ENCODE results near the gene KAZN.
"Not testable (repeated sequence)": the region's sequence is repeated elsewhere in the genome, so short reads cannot be mapped to it uniquely, and the experiment has no call there.

The KAZN gene

GRCh38 chr1:15132965-15133364, 534.5 kb downstream of the KAZN start:
- H3K4me3 ChIP-seq (ENCODE audit: low read depth, low read length), result no peak overlapping the region
- DNase-seq (ENCODE audit: low read depth), result no peak
- no peak for TF ChIP-seq CTCF (IDR thresholded peaks at IDR 0.05; ENCODE audit: insufficient read depth, low read depth, low read length, missing control alignments)

- no peak for TF ChIP-seq CTCF (IDR thresholded peaks at IDR 0.05; ENCODE audit: insufficient read depth, low read depth, low read length, missing control alignments)
- H3K4me3 ChIP-seq (ENCODE audit: low read depth, low read length), result no peak overlapping the region
Measured at GRCh38 chr1:15134285-15134684, 535.8 kb downstream of the KAZN start.

GRCh38 chr1:15135604-15136003, 537.1 kb downstream of the KAZN start:
- not testable (repeated sequence) for DNase-seq (ENCODE audit: low read depth)

More at GRCh38 chr1:15134285-15134684, 535.8 kb downstream of the KAZN start:
- DNase-seq (ENCODE audit: low read depth), result no peak

GRCh38 chr1:15137809-15138208, 539.3 kb downstream of the KAZN start:
- no peak for TF ChIP-seq CTCF (IDR thresholded peaks at IDR 0.05; ENCODE audit: insufficient read depth, low read depth, low read length, missing control alignments)
- no peak overlapping the region for H3K4me3 ChIP-seq (ENCODE audit: low read depth, low read length)
- peak; percentile 35 for DNase-seq (ENCODE audit: low read depth)

More at GRCh38 chr1:15135604-15136003, 537.1 kb downstream of the KAZN start:
- H3K4me3 ChIP-seq (ENCODE audit: low read depth, low read length), result not testable (repeated sequence)

GRCh38 chr1:15139654-15140350, 541.3 kb downstream of the KAZN start:
- H3K4me3 ChIP-seq (ENCODE audit: low read depth, low read length), result no peak overlapping the region
- no peak for TF ChIP-seq CTCF (IDR thresholded peaks at IDR 0.05; ENCODE audit: insufficient read depth, low read depth, low read length, missing control alignments)
- DNase-seq (ENCODE audit: low read depth), result no peak

- DNase-seq (ENCODE audit: low read depth), result no peak
- H3K4me3 ChIP-seq (ENCODE audit: low read depth, low read length), result no peak overlapping the region
- TF ChIP-seq CTCF (IDR thresholded peaks at IDR 0.05; ENCODE audit: insufficient read depth, low read depth, low read length, missing control alignments), result no peak
Measured at GRCh38 chr1:15141935-15142539, 543.6 kb downstream of the KAZN start.

- DNase-seq (ENCODE audit: low read depth), result no peak
- no peak for TF ChIP-seq CTCF (IDR thresholded peaks at IDR 0.05; ENCODE audit: insufficient read depth, low read depth, low read length, missing control alignments)
- H3K4me3 ChIP-seq (ENCODE audit: low read depth, low read length), result no peak overlapping the region
Measured at GRCh38 chr1:15145327-15145726, 546.8 kb downstream of the KAZN start.
